Measurements from ENCODE around the gene PPP1R15B. TPM values are rescaled to one million over a fixed set of nuclear protein-coding genes. Genes with fewer than 3 reads are reported as not detected.

Gene PPP1R15B
- total RNA-seq, 1 experiment from 2014 or later, result 45.9 TPM

DNA sequence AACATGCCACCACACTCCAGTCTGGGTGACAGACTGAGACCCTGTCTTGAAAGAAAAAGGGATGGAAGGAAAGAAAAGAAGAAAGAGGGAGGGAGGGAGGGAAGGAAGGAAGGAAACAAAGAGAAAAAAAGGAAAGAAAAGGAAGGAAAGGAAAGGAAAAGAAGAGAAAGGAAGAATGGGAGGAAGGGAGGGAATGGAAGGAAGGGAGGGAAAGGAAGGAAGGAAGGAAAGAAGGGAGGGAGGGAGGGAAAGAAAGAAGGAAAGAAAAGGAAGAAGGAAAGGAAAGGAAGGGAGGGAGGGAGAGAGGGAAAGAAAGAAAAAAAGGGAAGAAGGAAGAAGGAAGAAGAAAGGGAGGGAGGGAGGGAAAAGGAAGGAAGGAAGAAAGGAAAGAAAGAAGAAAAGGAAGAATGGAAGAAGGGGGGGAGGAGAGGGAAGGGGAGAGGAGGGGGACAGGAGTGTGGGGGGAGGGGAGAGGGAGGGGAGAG lies 5.0 kb upstream of the PPP1R15B start:
- Mint-ChIP-seq H3K9me3 (no peaks in the 10 kb centered on the region), H3K4me3 (no peak overlapping the region), H3K27me3 (ENCODE audit: low read depth) (no peaks in the 10 kb centered on the region), H3K4me1 (peaks cover 12 to 28% of the 10 kb centered on the region in 2 experiments), H3K27ac (no peak overlapping the region), H3K36me3 (ENCODE audit: insufficient read depth in 1 of 3, low read depth in 3 of 3) (no peaks in the 10 kb centered on the region)
- Histone ChIP-seq H3K79me1 (ENCODE audit: insufficient read depth, low read depth, low read length, poor library complexity, severe bottlenecking) (no peaks in the 10 kb centered on the region), H3K56ac (ENCODE audit: insufficient read length, low read depth, low read length) (no peak overlapping the region), H4K20me1 (ENCODE audit: control insufficient read depth, insufficient read depth, insufficient read length) (no peaks in the 10 kb centered on the region), H3K27me3 (ENCODE audit: insufficient read depth, low read length) (no peaks in the 10 kb centered on the region), H3T11ph (ENCODE audit: low read length) (no peak overlapping the region), H3K9me3 (ENCODE audit: control insufficient read depth, low read depth, low read length) (no peaks in the 10 kb centered on the region), H2AFZ (ENCODE audit: low read length) (no peak overlapping the region), H3K27ac (ENCODE audit: insufficient read length, low read depth, low read length) (no peak overlapping the region), H3K14ac (ENCODE audit: insufficient read depth, low read length) (no peak overlapping the region), H2AK5ac (ENCODE audit: insufficient read length, low read length) (no peak overlapping the region), H3K4ac (ENCODE audit: low read depth, low read length) (no peak overlapping the region), H3K18ac (ENCODE audit: insufficient read length, low read depth, low read length) (no peak overlapping the region), H3K23ac (ENCODE audit: insufficient read length, low read depth, low read length) (no peak overlapping the region), H2BK5ac (ENCODE audit: insufficient read length, low read length) (no peak overlapping the region), H2BK12ac (ENCODE audit: insufficient read length, low read depth, low read length) (no peak overlapping the region), H4K8ac (replicated peaks; ENCODE audit: insufficient read length, low read depth, low read length) (no peak overlapping the region), H3K4me1 (ENCODE audit: insufficient read depth, low read length) (no peaks in the 10 kb centered on the region), H3K4me2 (ENCODE audit: insufficient read depth, insufficient read length, low read length) (no peak overlapping the region), H2BK20ac (ENCODE audit: low read depth, low read length, poor library complexity, severe bottlenecking) (no peak overlapping the region), H4K5ac (ENCODE audit: insufficient read length, low read depth, low read length) (no peak overlapping the region), H2BK15ac (ENCODE audit: low read depth, low read length) (no peak overlapping the region), H3K79me2 (ENCODE audit: insufficient read depth, low read length) (no peaks in the 10 kb centered on the region; the same call in 1 of the 2 replicates), H3K23me2 (ENCODE audit: insufficient read length, low read depth, low read length, poor library complexity, severe bottlenecking) (no peaks in the 10 kb centered on the region), H3K9ac (ENCODE audit: extremely low read depth, insufficient read length, low read length) (no peak overlapping the region), H4K91ac (ENCODE audit: insufficient read length, low read depth, low read length) (no peak overlapping the region), H2BK120ac (ENCODE audit: low read depth, low read length, poor library complexity, severe bottlenecking) (no peak overlapping the region)
- DNase-seq, result no peak
- no peak for TF ChIP-seq CTCF (conservative IDR thresholded peaks at IDR 0.05)
